ENCODE results near the gene ERC1.

- TF ChIP-seq CTCF (IDR thresholded peaks at IDR 0.05): no peak
- TF ChIP-seq EP300 (IDR thresholded peaks at IDR 0.05): no peak
These were observed 103.7 kb downstream of the ERC1 start for GRCh38 chr12:1094714-1095113.

Measured in suprapubic skin (tissue), 3 donors.